Activated B cell treated with CpG ODN at 0.5 μM for 24 hours (primary cell): ENCODE data around the gene RNASE12. TPM values are rescaled to one million over a fixed set of nuclear protein-coding genes. Genes with fewer than 3 reads are reported as not detected.
A peak's percentile ranks its signal among the peaks of the same experiment; 100 is the strongest.

ENCODE experiments used
- ATAC-seq: fragments of 200-7000 bp; cut with Tn5 transposase; one replicate; pipeline ENCODE4 v1.10.0; 2021; ENCODE audit warnings: low read depth, mild to moderate bottlenecking, moderate library complexity
- CTCF ChIA-PET: fragments of 350-600 bp; sonication (Branson Sonifier 250); formaldehyde crosslinking; loops from one replicate; lab custom pipeline; 2021; ENCODE audit warnings: antibody characterized with exemption; lab: Charles Lee
- POLR2A ChIA-PET: fragments of 350-600 bp; sonication (Branson Sonifier 250); formaldehyde crosslinking; loops from one replicate; lab custom pipeline; 2021; ENCODE audit warnings: antibody characterized with exemption; lab: Charles Lee
- DNase-seq: peaks from one replicate; pipeline ENCODE4 v3.0.0; 2022
- H3K27ac Mint-ChIP-seq: one replicate; pipeline ENCODE4 v1.8.0; 2020; ENCODE audit warnings: mixed read lengths
- H3K27me3 Mint-ChIP-seq: one replicate; pipeline ENCODE4 v1.8.0; 2021; ENCODE audit warnings: mixed read lengths
- H3K36me3 Mint-ChIP-seq: one replicate; pipeline ENCODE4 v1.8.0; 2021; ENCODE audit warnings: low read depth, mixed read lengths
- H3K4me1 Mint-ChIP-seq: one replicate; pipeline ENCODE4 v1.8.0; 2021; ENCODE audit warnings: mixed read lengths
- H3K4me3 Mint-ChIP-seq: one replicate; pipeline ENCODE4 v1.8.0; 2020; ENCODE audit warnings: mild to moderate bottlenecking, mixed read lengths
- H3K9me3 Mint-ChIP-seq: one replicate; pipeline ENCODE4 v1.8.0; 2020; ENCODE audit warnings: mixed read lengths
- intact Hi-C: fragments of 100-400 bp; cut with micrococcal nuclease; formaldehyde crosslinking; loops from one replicate; pipeline ENCODE4 v1.15.1; 2024
- total RNA-seq: library from RNA; stranded (reverse); gene quantifications from 2 replicates; pipeline ENCODE4 v1.2.3, GENCODE V29; 2022
- TF ChIP-seq, protein P1 (sequence below): fragments of 200-600 bp; IDR thresholded peaks from one replicate; pipeline ENCODE4 v1.8.0; 2022; ENCODE audit warnings: antibody characterized with exemption, mild to moderate bottlenecking

Gene RNASE12
- total RNA-seq, 1 donor from 2014 or later = not detected

DNA sequence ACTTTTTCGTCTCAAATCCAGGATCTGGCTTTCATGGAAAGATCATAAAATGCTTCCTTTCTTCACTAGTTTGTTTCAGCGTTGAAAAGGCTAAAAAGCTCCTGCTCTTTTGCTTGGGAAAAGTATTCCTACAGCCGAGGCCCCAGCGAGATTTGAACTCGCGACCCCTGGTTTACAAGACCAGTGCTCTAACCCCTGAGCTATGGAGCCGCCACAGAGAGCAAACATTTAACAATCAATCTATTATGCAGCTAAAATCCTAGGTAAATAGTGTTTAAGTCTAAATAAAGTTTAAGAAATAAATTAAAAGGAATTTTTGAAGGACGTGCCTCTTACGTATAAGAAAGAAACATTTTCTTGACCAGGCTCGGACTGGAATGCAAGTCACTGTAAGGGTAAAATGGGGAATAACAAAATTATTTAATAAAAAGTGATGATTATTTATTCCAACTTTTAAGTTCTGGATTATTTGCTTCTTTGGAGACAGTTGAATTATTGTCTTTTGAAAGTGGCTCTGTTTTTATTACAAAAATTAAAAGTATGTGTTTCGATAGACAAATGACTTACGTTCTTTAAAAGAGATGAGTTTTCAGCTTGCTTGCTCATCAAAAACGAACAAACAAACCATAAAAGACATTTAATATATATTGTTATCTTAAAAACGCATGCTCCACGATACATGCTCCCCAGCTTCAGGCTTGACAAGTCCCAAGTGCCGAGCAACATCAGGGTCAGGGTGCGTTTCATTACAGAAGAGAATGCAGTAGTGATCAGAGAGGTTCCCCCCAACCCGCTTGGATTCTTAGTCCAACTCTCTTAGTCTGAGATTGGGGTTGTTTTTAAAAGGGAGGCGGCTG, 40.1 kb upstream of the RNASE12 start:
- DNase-seq (no peak), ATAC-seq (no peak)
- CTCF ChIA-PET = interaction anchor here (0.9 to 5.7 kb wide), 5 partner anchors 20 to 305 kb away, joined by 3 to 43 read pairs (median 4); no protein-coding TSS in a partner anchor
- peaks cover 30% of the 10 kb centered on the region for H3K27me3 Mint-ChIP-seq
- peaks cover 65% of the 10 kb centered on the region for H3K4me1 Mint-ChIP-seq
- TF ChIP-seq, protein P1, sequence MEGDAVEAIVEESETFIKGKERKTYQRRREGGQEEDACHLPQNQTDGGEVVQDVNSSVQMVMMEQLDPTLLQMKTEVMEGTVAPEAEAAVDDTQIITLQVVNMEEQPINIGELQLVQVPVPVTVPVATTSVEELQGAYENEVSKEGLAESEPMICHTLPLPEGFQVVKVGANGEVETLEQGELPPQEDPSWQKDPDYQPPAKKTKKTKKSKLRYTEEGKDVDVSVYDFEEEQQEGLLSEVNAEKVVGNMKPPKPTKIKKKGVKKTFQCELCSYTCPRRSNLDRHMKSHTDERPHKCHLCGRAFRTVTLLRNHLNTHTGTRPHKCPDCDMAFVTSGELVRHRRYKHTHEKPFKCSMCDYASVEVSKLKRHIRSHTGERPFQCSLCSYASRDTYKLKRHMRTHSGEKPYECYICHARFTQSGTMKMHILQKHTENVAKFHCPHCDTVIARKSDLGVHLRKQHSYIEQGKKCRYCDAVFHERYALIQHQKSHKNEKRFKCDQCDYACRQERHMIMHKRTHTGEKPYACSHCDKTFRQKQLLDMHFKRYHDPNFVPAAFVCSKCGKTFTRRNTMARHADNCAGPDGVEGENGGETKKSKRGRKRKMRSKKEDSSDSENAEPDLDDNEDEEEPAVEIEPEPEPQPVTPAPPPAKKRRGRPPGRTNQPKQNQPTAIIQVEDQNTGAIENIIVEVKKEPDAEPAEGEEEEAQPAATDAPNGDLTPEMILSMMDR = no peak
- POLR2A ChIA-PET = interaction anchor here (1.3 to 2.5 kb wide), 5 partner anchors 9 to 288 kb away, joined by 4 to 18 read pairs (median 8); partner anchors contain the start of gene PARP2
- peaks cover 5% of the 10 kb centered on the region for H3K36me3 Mint-ChIP-seq
- peak overlapping the region; percentile 84 for H3K27ac Mint-ChIP-seq
- peaks cover 4% of the 10 kb centered on the region for H3K9me3 Mint-ChIP-seq
- peak overlapping the region; percentile 82 for H3K4me3 Mint-ChIP-seq
- intact Hi-C loops = loop anchor here (1.0 to 10.0 kb wide), 3 partner anchors 8 to 444 kb away; partner anchors contain the start of genes ARHGEF40 and PARP2

DNA sequence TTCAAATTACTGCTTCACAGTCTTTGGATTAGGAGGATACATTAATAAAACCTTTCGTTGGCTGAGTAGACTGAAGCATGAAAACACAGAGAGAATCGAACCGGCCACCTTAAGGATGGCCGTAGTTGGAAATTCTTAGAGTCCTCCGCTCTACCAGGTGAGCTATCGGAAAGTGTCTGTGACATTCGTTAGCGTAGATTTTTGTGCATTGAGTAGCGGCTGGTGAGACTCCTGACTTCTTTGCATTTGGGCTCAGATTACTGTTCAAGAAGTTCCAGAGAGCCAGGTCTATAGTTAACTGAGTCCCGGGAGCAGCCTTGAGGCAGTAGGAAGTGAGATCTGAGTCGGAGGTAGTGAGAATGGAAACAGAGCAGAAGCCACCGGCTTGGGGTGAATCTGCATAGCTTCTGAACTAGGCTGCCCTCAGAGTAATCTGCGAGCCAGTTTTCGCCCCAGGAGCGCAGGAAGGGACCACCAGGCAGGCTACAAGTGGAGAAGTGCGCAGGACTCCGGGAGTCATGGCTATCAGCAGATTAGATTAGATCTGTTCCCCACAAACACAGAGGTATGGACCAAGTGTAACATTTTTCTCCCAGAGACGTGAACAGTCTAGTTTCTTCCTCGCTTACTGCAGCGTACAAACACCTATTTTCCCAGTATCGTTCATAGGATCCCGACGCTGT, 39.3 kb upstream of the RNASE12 start:
- CTCF ChIA-PET = interaction anchor here (0.9 to 5.7 kb wide), 4 partner anchors 19 to 243 kb away, joined by 3 to 43 read pairs (median 4); no protein-coding TSS in a partner anchor

DNA sequence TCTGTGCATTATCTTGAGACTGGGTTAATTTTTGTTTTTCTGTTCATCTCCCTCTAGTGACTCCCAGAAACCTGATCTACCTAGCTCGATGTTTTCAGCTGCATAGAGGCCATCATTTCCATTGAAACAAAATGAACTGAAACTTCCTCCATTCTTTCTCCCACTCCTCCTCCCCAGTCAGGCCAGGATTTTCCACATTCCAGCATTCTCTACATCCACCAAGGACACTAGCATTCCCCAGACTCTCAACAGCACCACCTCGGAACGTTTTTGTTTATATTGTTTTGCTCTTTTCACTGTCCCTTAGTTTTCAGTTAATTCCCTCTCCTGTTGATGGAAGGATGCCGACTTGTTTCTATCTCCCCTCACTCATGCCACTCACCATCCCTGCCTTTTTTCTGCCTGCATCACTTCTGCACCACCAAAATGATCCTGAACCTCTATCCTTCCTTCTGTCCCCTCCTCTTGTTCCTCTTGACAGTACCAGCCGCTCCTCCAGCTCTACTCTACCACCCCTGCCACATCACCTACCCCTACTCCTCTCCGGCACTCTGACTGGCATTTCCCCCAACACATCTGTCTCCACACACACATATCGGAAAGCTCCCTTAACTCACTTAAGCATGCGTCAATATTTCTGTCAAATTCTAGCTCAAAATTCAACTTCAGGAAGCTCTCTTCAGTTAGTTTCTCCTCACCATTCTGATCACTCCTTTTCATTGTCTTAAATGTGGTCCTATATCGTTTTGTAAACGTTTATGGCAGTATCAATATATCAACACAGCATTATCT, 37.1 kb upstream of the RNASE12 start:
- peaks cover 23% of the 10 kb centered on the region for H3K27me3 Mint-ChIP-seq
- TF ChIP-seq, protein P1 = no peak
- intact Hi-C loops = loop anchor here (10.0 kb wide), 1 partner anchor 637 kb away; the partner anchor contains the start of gene HNRNPC
- H3K4me3 Mint-ChIP-seq = no peak overlapping the region
- ChIA-PET POLR2A (no interaction called here), CTCF (interaction anchor here (1.3 to 5.7 kb wide), 3 partner anchors 17 to 63 kb away, joined by 3 to 43 read pairs (median 3); no protein-coding TSS in a partner anchor)
- DNase-seq (no peak), ATAC-seq (no peak)
- no peaks in the 10 kb centered on the region for H3K9me3 Mint-ChIP-seq
- H3K4me1 Mint-ChIP-seq = peaks cover 86% of the 10 kb centered on the region
- peaks cover 7% of the 10 kb centered on the region for H3K36me3 Mint-ChIP-seq
- H3K27ac Mint-ChIP-seq = no peak overlapping the region

More for the DNA sequence above, 39.3 kb upstream of the RNASE12 start:
- Mint-ChIP-seq H3K9me3 (peaks cover 4% of the 10 kb centered on the region), H3K4me3 (peak overlapping the region; percentile 78), H3K36me3 (peaks cover 5% of the 10 kb centered on the region), H3K27ac (peak overlapping the region; percentile 84), H3K27me3 (peaks cover 26% of the 10 kb centered on the region), H3K4me1 (peaks cover 72% of the 10 kb centered on the region)
- DNase-seq (no peak), ATAC-seq (peak; percentile 33)
- intact Hi-C loops = loop anchor here (1.0 to 10.0 kb wide), 5 partner anchors 7 to 444 kb away; partner anchors contain the start of genes ARHGEF40 and PARP2
- POLR2A ChIA-PET = interaction anchor here (1.0 to 2.5 kb wide), 4 partner anchors 17 to 288 kb away, joined by 3 to 18 read pairs (median 8); partner anchors contain the start of gene PARP2
- TF ChIP-seq, protein P1 = no peak

DNA sequence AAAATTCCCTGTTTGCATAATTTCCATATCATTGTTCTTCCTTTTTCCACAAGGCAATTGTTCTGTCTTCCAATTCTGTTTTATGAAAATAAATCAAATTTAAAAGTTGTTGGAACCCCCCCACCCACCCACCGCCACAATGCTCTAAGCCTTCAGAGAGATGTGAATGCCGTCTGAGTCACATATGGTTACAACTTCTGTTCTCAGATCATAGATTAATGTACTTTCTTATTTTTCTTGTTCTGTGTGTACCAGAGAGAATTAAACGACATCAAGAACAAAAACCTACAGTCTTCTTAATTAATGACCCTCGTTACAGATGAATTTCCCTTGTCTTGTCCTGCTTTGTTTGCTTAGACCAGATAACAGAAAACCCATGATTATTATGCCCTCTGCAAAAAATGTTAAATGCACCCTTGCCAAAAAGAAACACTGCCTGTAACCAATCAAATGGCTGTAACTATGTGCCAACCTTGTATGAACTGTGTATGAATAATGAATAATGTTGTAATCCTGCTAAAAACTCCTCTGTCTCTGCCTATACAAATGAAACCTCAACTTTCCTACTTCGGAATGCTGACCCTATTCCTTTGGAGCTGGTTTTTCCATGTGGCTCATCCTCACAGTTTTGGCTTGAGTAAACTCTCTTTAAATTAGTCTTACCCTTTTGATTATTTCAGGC, 36.3 kb upstream of the RNASE12 start:
- H3K27ac Mint-ChIP-seq = no peak overlapping the region
- no peak overlapping the region for H3K4me3 Mint-ChIP-seq
- intact Hi-C loops = loop anchor here (10.0 kb wide), 1 partner anchor 637 kb away; the partner anchor contains the start of gene HNRNPC

More for the DNA sequence above, 36.3 kb upstream of the RNASE12 start:
- TF ChIP-seq, protein P1 = no peak
- Mint-ChIP-seq H3K9me3 (no peaks in the 10 kb centered on the region), H3K4me1 (peaks cover 86% of the 10 kb centered on the region), H3K27me3 (peaks cover 17% of the 10 kb centered on the region), H3K36me3 (peaks cover 3% of the 10 kb centered on the region)
- DNase-seq (no peak), ATAC-seq (no peak)
- CTCF ChIA-PET = interaction anchor here (1.4 to 5.7 kb wide), 2 partner anchors 16 to 64 kb away, joined by 3 to 43 read pairs; no protein-coding TSS in a partner anchor
- POLR2A ChIA-PET = no interaction called here
